GM19099 (cell line): Measurements from ENCODE around the gene SLC15A1.

Source experiments
- POLR2A ChIP-seq: IDR thresholded peaks from 3 replicates; pipeline ENCODE4 v1.6.1; 2011; ENCODE audit warnings: low read depth; ENCODE audit not compliant: insufficient read length; ENCODE audit errors: extremely low read depth

Gene SLC15A1, protein sequence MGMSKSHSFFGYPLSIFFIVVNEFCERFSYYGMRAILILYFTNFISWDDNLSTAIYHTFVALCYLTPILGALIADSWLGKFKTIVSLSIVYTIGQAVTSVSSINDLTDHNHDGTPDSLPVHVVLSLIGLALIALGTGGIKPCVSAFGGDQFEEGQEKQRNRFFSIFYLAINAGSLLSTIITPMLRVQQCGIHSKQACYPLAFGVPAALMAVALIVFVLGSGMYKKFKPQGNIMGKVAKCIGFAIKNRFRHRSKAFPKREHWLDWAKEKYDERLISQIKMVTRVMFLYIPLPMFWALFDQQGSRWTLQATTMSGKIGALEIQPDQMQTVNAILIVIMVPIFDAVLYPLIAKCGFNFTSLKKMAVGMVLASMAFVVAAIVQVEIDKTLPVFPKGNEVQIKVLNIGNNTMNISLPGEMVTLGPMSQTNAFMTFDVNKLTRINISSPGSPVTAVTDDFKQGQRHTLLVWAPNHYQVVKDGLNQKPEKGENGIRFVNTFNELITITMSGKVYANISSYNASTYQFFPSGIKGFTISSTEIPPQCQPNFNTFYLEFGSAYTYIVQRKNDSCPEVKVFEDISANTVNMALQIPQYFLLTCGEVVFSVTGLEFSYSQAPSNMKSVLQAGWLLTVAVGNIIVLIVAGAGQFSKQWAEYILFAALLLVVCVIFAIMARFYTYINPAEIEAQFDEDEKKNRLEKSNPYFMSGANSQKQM

DNA sequence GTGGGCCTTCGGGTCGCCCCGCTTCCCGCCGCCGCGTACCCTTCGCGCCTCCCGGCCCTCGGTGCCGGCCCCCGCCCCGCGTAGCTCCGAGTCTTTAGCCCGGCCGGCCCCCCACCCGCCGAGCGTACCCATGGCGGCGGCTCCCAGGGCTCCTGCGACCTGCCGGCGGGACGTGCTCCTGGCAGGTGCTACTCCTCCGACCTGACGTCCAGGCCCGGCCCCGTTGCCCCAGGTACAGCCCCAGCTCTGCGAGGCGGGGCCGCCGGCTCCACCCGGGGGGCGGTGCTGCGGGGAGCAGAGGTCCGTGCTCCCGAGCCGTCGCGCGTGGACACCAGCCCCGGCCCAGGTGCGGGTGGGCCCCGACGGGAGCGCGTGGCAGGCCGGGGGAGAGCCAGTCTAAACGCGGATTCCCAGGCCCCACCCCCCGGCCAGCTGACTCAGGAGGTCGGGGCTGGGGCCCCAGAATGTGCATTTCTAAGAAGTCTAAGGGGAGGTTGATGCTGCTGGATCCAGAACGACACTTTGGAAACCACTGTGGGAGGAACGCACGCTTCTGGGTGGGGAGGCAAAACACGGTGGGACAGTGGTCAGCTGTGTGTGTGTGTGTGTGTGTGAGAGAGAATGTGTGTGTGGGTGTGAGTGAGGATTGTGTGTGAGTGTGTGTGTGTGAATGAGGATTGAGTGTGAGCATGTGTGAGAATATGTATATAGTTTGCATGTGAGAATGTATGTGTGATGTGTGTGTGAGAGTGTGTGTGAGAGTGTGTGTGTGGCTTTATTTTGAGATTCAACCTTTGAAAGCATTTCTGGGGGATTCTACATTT, at the start of gene SLC15A1:
Gene SLC15A1 (minus strand): TSS at position 206 of the 824 bp plus-strand sequence. CDS start 74 bp downstream, at position 132.
- TF ChIP-seq POLR2A, result no peak

DNA sequence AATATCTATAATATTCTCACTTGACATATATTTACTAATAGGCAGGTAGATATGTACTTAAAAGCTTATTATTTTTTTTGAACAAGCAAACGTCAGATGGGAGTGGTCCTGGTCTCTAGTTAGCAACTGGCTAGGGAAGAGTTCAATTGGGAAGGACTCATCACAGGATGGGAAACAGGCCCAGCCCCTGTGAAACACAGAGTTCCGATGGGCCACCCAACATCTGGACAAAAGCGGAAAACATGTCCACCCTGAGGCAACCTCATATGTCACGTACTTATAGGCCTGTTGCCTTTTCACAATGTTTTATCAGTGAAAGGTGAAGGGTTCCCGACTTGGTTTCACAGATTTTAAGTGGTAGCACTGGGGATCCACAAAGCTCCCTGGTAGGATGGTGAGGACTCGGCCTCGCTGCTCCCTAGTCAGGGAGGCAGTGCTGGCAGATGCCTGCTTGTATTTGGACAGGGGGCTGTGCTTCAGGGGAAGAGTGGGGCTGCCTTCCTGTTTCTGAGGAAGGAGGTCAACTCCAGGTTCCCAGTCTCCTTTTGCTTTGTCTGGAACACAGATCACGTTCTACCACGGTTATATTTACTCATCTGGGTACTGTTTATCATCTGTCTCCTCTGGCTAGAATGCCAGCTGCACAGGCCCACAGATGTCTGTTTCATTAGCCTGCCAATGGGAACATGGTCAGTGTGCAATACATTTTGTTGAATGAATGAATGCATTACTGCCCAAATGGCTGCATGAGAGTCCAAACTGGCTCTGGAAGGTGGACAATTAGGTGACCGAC, 49.4 kb upstream of the SLC15A1 start:
- TF ChIP-seq POLR2A, result no peak

DNA sequence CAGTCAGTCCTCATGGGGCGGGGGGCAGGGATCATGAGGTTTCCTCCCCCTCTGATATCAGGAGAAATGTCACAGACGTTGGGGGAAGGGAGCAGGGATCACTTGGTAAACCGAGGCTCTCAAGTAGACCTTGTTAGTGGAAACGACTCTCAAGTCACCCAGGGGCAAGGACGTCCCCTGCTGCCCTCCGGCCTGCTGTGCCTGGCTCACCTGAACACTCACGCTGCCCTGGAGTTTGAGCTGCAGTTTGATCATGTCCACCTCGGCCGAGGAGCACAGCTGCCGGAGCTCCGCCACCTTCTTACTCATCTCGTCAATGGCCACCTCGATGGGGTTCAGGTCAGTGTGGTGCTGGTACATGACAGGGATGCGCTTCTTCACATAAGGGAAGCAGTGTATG, 47.6 kb upstream of the SLC15A1 start:
- TF ChIP-seq POLR2A, result no peak

DNA sequence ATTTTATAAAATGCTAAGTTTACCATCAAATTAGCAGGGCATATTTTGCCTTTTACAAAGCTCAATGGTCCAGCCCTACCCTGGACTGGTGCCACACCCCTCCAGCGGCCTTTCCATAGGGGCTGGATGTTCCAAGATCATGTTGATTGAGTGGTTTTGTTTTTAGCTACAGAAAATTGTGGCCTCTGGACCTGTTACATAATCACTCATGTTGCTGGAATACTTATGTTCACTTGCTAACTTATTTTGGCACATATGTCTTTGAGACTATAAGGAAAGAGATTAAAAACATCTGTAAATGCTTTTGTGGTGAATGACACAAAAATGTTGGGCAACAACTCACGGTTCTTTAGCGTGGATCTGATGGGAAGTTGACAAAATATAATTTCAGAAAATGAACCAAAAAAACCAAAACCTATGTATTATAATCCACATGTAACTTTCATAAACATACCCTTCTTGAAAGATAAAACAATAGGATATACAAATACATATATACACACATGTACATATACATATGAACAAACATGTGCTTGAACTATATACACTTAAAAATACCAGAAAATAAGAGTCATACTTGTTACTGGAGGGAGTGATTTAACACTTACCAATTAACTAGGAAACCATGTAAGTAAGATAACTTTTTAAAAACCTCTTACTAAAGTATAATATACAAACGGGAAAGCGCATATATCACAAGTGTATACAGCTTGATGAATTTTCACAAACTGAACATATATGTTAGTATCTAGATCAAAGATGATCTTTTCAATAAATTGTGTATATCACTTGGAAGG, 46.6 kb upstream of the SLC15A1 start:
- no peak for TF ChIP-seq POLR2A

DNA sequence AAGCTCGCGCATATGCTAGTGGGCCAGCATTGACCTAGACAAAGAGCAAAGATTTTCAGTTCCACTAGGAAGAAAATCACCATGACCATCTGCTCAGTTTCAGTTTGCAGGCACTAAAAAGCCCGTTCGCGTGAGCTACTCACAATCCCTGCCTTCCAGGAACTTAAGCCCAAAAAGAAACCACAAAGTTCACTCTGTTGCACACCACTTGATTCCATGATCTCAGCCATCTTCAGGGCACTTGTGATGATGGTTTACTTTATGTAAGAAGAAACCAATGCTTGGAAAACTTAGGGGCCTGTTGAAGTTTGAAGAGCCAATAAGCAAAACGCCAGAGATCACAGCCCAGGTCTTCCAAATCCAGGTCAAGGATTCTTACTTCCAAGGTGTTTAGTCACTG, 45.0 kb upstream of the SLC15A1 start:
- TF ChIP-seq POLR2A, result no peak

DNA sequence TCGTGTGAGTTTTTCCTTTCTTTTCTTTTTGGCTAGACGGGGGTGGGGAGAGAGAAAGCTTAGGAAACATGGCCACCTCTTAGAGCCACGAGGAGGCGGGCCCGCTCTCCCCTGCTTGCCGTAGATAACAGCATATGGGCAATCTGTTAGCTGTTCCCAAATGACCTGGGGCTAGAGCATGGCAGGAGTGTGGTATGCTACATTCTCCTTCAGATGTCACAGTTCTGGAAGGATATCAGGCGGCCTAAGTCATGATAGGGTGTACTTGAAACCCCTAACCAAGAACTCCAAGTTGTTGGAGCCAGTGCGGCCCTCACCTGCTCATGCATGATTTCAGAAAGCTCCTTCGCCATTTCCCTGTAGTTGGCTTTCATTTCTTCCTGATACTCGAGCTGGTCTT, 44.3 kb upstream of the SLC15A1 start:
- TF ChIP-seq POLR2A, result no peak

DNA sequence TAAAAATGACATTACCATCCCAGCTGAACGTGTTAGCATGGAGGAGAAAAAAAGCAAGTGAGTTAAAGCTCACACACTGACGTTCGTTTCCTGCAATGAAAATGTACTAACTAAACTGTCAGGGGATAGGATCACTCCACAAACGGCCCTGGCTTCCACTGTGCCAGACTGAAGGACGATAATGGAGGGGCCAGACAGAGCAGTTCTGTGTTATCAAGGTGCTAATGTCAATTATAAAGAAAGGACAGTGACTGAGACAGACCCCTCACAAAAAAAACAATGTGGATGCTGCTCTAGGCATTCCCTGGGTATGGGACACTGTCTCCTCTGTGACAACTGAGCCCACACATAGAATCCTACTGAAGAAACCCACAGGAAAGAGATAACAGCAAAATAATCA, 43.7 kb upstream of the SLC15A1 start:
- no peak for TF ChIP-seq POLR2A

DNA sequence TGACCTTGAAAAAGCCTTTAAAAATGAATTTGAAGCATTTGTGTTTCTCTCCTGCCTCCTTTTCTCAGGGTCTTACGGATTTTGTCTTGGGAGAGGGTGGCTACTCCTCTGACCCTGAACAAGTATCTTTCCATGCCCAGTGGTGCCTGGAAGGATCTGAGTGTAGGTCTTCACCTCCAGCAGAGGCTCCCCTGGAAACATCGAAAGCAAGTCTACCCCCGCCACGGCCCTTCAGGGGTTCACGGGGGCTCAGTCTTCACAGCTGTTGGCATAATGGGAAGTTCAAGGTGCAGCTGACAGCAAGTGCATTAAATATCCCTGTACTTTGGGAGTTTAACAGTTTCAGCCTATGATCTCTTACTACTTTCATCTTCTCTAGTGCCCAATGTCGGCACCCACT, 42.7 kb upstream of the SLC15A1 start:
- no peak for TF ChIP-seq POLR2A

DNA sequence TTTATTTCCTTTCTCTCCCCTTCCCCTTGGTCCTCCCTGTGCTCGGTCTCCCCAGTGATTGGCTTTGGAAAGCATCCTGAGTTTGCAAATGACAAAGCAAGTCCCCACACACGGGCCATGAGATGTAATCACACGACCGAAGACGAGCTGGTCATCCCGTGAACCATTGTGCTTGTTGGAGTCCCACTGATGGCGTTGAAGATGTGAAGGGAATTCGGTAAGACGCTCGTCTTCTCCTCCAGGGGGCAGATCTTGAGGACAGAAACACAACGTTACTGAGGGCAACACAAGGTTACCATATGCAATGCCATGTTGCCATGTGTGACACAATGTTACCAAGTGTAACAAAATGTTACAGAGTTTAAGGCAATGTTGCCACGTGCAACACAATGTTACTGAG, 42.0 kb upstream of the SLC15A1 start:
- TF ChIP-seq POLR2A, result no peak

DNA sequence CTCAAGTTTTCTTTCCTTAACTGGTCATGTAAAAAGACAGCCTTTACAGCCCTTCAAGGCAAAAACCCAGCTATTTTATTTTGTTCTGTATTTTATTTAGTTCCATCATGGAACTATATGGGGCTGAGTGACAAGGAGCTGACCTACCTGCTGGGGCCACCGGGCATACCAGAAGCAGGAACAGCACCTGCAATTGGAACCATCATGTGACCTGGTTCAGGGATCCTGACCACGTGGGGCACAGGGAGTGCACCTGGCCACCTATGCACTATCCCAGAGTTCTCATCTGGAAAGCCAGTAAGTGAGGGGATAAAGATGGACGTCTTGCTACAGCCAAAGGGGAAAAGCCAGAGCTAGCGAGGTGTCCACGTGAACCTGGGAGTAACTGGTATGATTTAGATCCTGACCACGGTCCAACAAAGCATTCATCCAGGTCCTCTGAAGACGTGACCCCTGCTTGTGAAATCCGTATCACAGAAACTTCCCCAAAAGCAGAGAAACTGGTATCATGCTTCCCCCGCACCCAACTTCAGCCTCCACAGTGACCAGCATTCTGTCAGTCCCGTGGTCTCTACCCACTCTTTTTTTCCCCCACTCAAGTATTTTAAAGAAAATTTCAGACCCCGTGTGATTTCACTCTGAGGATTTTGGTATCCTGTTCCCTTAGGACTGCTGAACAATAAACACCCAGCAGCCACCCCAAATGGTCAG, 40.5 kb upstream of the SLC15A1 start:
- no peak for TF ChIP-seq POLR2A

DNA sequence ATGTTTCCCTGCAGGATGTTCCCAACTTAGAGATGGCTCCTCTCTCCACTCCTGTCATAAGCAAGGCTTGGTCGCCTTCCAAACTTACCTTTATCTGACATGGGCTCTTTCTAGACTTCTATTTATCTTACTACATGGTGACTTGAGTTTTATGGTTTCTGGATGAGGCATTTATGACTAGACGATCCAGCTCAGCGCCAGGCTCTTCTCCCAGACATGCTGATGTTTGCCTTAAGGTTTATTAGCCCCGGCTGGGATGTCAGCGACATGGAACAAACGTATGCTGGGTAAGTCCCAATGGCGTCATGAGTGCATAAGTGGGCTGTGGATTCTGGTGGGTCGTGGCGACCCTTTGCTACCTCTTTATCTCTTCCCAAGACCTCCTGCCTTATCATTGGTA, 39.8 kb upstream of the SLC15A1 start:
- TF ChIP-seq POLR2A, result no peak

DNA sequence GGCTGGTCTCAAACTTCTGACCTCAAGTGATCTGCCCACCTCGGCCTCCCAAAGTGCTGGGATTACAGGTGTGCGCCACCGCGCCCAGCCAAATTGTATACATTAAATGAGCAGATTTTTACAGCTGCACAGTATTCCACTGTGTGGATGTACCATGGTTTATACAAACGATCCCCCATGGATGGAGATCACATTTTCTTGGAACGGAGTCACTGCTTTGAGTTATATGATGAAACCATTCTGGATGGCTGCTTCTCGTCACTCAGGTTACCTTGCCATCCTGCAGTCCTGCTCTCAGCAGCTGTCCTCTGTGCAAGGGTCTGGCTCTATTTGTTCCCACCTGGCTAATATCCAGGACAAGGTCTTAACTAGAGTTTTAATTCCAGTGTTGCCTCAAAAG, 39.1 kb upstream of the SLC15A1 start:
- TF ChIP-seq POLR2A, result no peak

DNA sequence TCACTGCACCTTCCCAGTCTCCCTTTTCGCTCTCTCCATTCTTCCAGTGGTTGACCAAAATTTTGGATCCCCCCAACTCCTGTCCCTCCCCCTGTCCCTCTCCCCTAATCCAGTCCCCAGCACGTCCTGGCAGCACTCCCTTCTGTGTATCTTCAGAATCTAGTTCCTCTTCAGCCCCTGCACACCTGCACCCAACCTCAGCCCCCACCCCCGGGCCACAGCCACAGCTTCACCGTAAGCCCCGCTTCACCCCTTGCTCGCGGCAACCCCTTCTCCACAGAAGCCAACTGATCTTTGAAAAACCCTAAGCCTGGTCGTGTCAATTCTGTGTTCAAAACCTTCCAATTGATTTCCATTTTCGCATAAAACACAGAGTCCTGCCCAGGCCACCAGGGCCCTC, 35.5 kb upstream of the SLC15A1 start:
- TF ChIP-seq POLR2A, result no peak
